ENCODE results near the gene ZNF44.
A peak's percentile ranks its signal among the peaks of the same experiment; 100 is the strongest.
"Not testable (repeated sequence)": the region's sequence is repeated elsewhere in the genome, so short reads cannot be mapped to it uniquely, and the experiment has no call there.

The ZNF44 gene

DNA sequence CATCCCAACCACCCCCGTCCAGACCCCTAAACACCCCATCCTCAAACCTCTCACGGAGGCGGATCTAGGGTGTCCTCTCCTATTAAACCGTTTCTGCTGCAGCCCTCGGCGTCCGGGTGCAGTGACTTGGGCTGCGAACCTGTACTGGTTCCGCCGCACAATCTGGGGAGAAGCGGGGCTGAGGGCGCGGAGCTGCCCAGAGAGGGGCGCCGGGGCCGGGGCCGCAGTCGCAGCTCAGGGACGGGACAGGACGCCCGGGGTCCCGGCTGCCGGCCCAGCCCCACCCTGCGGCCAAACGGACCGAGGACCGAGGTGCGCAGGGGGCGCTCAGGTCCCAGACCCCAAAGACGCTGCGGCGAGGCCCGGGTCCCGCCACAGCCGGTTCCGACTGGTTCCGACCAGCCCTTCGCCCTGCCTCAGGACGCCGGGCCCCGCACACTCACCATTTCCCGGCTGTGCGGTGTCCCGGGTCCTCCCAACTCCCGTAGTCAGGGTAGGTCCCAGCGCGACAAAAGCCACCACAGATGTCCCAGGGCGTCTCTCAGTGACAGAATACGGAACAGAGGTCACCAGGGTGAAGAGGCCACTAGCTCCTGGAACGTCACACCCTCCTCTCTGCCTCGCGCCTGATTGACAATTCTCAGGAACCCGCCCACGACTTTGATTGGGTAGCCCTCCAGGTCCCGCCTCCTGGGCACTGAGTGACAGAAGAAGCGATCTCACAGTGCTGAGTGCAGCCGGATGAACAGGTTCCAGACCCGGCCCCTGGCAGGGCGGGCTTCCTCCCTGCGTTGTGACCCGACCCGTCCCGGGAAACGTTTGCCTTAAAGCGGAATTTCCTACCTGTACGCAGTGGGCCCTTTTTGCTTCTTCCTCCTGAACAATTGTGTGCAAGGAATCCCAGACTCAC lies at the start of gene ZNF44:
Gene ZNF44, minus strand, starts transcription at position 635 of the 910 bp plus-strand sequence. Its CDS starts 189 bp downstream, at position 446.
- DNase-seq, result peak; percentile 96

DNA sequence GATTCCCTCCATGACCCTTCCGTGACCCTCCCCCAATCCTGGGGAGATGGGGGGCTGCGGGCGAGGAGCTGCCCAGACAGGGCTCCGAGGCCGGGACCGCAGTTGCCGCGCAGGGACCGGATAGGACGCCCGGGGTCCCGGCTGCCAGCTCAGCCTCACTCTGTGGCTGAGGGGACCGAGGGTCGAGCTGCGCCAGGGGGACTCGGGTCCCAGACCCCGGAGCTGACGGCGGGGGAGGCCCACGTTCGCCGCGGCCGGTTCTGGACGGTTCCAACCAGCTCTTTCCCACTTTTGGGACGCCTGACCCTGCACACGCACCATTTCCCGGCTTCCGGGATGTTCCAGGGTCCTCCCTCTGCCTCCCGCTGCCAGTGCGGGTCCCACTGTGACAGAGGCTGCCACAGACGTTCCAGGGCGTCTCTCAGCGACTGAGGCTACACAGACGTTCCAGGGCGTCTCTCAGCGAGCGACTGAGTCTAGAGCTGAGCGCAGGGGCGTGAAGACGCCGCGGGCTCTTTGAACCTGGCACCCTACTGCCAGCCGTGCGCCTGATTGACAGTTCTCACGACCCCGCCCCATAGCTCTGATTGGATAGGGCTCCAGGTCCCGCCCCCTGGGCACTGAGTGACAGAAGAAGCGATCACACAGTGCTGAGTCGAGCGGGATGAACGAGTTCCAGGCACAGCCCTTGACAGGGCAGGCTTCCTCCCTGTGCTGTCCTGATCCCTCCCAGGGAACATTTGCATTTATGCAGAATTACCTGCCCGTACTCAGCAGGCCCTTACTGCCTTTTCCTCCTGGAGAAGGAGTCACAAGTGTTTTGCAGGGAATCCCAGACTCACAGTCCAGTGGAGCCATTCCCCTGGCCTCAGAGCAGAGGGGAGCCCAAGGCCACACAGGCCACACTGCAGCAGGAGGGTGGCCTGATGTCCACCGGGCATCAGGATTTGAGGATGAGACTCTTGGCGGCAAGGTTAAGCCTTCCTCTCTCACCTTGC lies 38.8 kb upstream of the ZNF44 start, which contains the start of gene ZNF563:
Gene ZNF563, minus strand, starts transcription at position 472 of the 998 bp plus-strand sequence. Its CDS starts 151 bp downstream, at position 321.
- DNase-seq, result peak; percentile 99

DNA sequence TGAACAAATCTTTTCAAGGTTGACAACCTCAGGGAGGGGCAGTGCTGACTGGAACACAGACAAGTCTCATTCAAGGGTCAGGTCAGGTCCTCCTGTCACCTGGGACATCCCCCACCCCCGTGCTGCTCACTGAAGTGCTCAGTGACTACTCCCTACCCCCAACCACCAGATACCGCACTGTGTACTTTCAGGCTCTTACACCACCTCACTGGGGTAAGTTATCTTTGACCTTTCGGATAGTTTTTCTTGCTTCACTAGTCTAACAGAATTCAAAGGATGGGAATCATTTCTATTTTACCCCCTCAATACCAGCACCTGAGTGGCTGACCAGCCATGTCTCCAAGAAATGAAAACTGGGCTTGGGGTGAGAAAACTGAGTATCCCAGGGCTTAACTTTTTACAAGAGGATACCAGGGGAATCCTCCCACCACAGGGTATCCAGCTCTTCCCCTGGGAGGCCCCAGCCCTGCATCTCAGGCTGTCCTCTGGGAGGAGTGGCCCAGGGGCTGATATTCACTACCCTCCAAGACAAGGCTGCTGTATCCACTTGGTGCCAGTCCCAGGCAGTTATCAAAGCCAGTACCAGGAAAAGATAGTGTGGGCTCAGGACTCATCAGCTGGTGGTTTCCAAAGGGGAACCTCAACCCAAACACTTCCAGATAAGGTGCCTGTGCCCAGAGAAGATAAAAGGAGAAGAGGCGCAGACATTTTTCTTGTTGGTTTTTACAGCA lies 36.7 kb upstream of the ZNF44 start:
- DNase-seq, result peak; percentile 50

DNA sequence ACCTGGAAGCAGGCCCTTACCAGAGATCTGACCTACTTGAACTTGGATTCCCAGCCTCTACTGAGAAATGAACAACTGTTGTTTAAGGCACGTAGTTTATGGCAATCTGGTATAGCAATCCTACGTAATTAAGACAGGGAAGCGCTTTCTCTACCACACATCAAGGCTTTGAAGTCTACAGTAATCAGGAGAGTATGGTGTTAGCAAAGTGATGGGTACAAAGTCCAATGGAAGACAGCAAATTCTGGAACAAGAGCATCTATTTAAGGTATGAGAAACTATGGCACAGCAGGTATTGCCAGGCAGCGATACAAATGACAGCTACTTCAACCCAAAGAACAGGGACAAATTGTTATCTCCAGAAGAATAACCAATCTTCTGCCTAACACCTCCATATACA lies 35.7 kb upstream of the ZNF44 start:
- no peak for DNase-seq

DNA sequence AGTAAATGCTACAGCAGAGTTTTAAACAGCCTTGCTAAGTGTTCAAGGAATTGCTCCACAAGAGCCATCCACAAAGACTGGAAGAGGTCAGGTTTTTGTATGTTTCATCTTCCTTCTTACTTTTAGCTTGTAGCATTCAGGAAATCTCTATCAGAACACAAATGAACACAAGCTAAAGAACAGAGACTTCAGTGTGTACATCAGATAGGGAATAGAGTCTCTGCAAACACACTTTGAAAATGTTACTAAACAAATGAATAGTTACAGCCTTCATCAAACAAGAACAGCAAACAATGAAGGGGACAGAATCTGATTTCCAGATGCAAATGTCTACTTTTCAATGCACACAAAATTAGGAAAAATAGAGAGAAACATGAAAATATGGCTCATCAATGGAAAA lies 31.0 kb upstream of the ZNF44 start:
- DNase-seq, result no peak

DNA sequence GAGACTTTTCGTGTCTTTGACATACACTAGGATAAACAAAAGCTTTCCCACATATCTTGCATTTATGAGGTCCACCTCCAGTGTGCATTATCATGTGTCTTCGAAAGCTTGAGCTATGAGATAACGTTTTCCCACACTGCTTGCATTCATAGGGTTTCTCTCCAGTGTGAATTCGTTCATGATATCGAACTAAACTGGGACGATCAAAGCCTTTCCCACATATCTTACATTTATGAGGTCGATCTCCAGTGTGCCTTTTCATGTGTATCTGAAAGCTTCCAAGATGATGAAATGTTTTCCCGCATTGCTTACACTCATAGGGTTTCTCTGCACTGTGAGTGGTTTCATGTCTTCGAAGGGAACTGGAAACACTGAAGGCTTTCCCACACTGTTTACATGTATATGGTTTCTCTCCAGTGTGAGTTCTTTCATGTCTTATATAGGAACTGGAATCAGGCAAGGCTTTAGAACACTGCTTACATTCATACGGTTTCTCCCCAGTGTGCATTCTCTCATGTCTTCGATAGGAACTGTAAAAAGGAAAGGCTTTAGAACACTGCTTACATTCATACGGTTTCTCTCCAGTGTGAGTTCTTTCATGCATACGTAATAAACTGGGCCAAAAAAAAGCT lies 24.2 kb upstream of the ZNF44 start:
- no peak for DNase-seq

DNA sequence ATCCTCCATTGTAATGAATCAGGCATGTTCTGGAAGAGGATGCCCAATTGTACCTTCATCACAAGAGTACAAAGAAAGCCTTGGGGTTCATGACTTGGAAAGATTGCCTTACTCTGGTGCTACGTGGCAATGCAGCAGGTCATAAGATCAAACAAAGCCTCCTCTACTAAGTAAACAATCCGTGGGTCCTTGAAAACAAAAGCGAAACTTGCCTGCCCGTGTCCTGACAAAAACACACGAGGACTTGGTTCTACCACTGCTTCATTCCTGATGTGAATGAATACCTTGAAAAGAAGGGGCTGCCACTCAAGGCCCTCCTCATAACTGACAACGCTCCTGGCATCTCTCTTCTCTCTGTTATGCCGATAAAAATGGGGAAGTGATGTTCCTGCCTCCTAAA lies 19.9 kb upstream of the ZNF44 start:
- no peak for DNase-seq

DNA sequence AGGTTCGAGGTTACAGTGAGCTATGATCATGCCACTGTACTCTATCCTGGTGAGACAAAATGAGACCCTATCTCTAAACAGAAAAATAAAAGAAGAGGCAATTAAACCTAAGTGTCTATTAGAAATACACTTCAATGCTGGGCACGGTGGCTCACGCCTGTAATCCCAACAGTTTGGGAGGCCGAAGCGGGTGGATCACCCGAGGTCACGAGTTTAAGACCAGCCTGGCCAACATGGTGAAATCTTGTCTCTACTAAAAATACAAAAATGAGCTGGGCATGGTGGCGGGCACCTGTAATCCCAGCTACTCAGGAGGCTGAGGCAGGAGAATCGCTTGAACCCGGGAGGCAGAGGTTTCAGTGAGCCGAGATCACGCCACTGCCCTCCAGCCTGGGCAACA lies 14.2 kb upstream of the ZNF44 start:
- not testable (repeated sequence) for DNase-seq

DNA sequence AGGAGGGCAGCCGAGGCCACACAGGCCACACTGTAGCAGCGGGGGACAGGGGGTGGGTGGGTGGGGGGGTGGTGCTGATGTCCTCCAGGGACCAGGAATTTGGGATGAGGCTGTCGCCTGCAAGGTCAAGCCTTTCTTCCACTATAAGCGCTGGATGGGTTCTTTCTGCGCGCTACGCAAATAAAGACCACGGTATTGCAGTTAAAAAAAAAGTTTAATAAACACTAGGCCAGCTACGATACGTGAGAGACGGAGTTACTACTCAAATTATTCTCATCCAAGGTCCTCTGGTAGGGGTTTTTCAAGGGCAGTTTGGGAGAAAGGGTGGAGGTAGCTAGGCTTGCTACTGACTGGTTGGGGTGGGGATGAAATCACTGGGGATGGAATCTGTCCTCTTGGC lies 508 bp upstream of the ZNF44 start:
- no peak for DNase-seq

DNA sequence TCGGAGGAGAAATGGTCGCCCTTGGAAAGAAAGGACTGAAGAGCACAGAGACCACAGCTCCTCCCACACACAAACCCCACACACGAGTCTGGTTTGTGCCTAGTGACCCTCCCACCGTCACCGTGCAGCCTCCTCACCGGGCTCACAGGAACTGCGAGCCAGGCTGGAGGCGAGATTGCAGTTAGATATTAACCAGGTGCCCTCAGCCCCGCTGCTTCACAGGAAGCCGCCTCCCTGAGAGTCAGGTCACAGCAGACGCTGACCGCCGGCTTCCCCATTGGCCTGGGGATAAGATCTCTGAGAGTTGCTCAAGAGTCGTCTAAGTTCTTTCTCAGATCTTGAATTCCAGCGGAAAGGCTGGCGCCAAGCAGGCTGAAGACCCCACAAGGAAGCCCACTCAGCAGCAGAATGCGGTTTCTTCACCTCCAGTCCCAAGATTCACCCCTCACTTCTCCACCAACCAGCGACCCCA lies 870 bp downstream of the ZNF44 start:
- peak; percentile 70 for DNase-seq

DNA sequence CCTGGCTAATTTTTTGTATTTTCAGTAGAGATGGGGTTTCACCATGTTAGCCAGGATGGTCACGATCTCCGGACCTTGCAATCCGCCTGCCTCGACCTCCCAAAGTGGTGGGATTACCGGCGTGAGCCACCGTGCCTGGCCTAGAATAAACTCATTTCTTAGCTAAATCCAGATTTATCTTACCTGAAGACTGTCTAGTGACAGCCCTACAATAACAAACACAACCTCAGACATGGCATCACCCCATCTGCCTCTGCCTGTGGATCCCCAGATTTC lies 5.0 kb downstream of the ZNF44 start:
- DNase-seq, result no peak

DNA sequence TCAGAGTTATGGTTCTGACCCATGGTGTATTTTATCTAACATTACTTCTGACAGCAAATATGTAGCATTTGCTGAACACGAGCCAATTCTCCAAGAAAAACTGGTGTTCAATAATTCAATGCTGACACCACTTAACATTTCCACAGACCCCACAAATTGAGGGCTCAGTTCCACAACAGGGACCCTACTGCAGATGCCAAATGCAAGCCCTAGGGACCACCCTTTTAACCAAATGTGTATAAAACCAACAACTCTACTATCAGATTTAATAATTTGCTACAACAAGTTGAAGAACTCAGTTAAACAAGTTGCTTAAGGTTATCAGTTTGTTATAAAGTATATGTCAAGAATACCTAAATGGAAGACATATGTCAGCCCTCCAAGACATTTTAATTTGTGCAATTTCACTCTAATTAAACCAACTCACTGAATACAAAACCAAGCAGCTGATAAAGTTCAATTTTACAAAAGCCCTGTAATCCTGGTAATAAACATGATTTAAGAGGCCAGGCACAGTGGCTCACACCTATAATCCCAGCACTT lies 6.7 kb downstream of the ZNF44 start:
- no peak for DNase-seq

DNA sequence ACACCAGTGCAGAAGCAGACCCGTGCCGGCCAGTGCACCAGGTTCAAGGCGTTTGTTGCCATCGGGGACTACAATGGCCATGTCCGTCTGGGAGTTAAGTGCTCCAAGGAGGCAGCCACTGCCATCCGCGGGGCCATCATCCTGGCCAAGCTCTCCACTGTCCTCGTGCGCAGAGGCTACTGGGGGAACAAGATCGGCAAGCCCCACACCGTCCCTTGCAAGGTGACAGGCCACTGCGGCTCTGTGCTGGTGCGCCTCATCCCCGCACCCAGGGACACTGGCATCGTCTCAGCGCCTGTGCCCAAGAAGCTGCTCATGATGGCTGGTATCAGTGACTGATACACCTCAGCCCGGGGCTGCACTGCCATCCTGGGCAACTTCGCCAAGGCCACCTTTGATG lies 10.1 kb downstream of the ZNF44 start:
- DNase-seq, result no peak

DNA sequence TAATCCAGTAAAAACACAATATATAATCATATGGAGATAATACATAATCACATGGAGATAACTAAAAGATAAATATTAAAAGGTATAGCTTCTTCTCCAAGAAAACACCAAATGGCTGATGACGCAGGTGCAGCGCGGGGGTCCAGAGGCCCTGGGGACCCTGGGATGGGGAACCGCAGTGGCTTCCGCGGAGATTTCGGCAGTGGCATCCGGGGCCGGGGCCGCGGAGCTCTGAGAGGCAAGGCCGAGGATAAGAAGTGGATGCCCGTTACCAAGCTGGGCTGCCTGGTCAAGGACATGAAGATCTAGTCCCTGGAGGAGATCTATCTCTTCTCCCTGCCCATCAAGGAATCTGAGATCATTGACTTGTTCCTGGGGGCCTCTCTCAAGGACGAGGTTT lies 10.5 kb downstream of the ZNF44 start:
- DNase-seq, result no peak

DNA sequence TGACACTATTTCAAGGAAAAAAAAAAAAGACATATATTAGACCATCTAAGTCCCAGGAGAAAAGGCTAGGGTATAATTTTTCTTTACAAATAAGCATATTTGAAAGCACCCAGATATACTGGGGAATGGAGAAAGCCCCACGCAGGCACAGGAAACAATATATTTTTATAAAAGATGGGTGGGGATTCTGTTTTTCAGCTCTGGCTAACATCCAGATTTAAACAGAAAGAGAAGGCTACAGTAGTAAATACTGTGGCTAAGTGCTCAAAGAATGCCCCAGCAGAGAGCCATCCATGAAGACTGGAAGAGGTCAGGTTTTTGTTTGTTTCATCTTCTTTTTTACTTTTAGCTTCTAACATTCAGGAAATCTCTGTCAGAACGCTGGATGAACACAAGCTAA lies 16.0 kb downstream of the ZNF44 start:
- no peak for DNase-seq

DNA sequence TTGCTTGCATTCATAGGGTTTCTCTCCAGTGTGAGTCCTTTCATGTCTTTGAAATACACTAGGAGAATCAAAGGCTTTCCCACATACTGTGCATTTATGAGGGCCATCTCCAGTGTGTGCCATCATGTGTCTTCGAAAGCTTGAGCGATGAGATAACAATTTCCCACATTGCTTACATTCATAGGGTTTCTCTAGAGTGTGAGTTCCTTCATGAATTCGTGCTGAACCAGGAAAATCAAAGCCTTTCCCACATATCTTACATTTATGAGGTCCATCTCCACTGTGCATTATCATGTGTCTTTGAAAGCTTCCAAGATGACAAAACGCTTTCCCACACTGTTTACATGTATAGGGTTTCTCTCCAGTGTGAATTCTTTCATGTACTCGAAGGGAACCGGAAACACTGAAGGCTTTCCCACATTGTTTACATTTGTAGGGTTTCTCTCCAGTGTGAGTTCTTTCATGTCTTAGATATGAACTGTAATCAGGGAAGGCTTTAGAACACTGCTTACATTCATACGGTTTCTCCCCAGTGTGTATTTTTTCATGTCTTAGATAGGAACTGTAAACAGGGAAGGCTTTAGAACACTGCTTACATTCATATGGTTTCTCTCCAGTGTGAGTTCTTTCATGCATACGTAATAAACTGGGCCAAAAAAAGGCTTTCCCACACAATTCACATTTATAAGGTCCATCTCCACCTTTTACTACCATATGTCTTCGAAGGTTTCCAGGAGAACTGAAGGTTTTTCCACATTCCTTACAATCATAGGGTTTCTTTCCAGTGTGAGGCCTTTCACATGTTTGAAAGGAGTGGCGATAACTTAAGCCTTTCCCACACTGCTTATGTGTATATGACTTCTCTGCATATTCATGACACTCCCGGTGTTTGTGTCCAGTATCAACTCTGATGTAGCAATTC lies 21.4 kb downstream of the ZNF44 start:
- DNase-seq, result no peak

DNA sequence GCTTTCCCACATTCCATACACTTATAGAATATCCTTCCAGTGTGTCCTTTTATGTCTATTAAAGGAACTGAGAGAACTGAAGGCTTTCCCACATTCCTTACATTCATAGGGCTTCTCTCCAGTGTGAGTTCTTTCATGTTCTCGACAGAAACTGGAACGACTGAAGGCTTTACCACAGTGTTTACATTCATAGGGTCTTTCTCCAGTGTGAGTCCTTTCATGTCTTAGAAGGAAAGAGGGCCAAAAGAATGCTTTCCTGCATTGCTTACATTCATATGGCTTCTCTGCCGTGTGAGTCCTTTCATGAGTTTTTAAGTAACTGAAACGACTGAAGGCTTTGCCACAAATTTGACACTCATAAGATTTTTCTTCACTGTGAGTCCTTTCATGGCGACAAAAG lies 22.3 kb downstream of the ZNF44 start:
- DNase-seq, result no peak

DNA sequence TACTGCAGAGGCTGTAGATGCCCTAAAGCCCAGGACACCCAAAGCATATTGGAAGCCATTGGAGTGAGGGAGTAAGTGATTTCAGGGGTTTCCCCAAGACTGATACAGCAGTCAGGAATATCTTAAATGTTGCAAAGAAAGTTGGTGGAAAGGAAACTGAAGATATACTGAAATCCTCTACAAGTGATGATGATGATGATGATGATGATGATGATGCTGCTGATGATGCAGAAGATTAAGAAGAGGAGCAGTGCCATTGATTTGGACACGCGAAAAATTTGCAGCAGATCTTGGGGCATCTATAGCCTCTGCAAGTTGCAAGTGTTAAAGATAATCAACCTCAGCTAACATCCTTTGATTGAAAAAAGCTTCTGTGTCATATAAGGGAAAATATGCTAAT lies 23.8 kb downstream of the ZNF44 start:
- DNase-seq, result no peak

DNA sequence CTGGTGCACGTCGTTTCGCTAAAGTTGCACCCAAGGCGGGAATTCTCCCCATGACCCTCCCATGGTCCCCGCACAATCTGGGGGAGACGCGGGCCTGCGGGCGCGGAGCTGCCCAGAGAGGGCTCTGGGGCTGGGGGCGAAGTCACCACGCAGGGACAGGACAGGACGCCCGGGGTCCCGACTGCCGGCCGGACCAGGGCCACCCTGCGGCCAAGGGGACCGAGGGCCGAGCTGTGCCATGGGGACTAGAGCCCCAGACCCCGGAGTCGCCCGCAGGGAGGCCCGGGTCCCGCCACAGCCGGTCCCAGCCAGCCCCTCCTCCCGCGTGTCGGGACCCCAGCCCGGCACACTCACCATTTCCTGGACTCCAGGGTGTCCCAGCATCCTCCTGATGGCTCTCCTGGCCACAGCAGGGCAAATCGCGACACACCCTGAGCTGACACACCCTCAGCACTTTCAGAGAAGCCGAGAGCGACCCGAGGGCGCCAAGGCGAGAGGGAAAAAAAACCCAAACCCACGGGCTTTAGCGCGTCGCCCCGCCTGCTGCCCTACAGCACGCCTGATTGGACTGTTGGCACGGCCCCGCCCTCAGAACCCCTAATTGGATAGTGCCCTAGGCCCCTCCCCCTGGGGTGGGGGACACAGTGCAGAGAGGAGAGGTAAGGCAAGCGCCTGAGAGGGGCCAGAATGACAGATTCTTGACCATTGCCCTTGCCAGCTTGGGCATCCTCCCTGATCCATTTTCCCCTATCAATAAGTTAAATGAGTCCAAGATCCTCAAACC lies 28.6 kb downstream of the ZNF44 start:
- no peak for DNase-seq

DNA sequence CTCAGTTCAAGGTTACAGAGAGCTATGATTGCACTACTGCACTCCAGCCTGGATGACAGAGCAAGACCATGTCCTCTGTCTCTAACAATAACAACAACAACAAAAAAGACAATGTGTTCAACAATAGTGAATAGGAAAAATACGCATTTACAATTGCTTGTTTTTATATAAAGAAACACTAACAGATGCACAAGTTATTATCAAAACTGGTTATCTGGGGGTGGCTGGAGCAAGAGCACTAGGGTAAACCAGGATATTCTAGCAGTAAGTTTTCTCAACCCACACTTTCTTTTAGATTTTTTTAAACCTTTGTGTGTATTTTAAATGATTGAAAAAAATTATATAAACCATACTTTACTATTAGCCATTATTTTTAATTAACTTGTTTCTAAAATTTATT lies 33.1 kb downstream of the ZNF44 start:
- DNase-seq, result no peak
